Measurements from ENCODE around the gene IL4R. TPM values are rescaled to one million over a fixed set of nuclear protein-coding genes. Genes with fewer than 3 reads are reported as not detected.
"Not testable (repeated sequence)": the region's sequence is repeated elsewhere in the genome, so short reads cannot be mapped to it uniquely, and the experiment has no call there.

The IL4R gene
- total RNA-seq, 1 experiment from 2014 or later = 23.9 TPM

GRCh38 chr16:27404163-27404823, 90.5 kb downstream of the IL4R start:
- DNase-seq (ENCODE audit: low read depth) = no peak

- DNase-seq (ENCODE audit: low read depth) = no peak
Observed at GRCh38 chr16:27405546-27406451, 92.0 kb downstream of the IL4R start.

- no peak for DNase-seq (ENCODE audit: low read depth)
Observed at GRCh38 chr16:27406511-27407128, 92.8 kb downstream of the IL4R start.

GRCh38 chr16:27407133-27407532, 93.4 kb downstream of the IL4R start:
- DNase-seq (ENCODE audit: low read depth) = no peak

- peak; percentile 66 for DNase-seq (ENCODE audit: low read depth)
Observed at GRCh38 chr16:27408012-27408601, 94.3 kb downstream of the IL4R start.

GRCh38 chr16:27408602-27409031, 94.8 kb downstream of the IL4R start:
- no peak for DNase-seq (ENCODE audit: low read depth)

GRCh38 chr16:27409958-27410357, 96.2 kb downstream of the IL4R start:
- not testable (repeated sequence) for DNase-seq (ENCODE audit: low read depth)

- no peak for DNase-seq (ENCODE audit: low read depth)
Observed at GRCh38 chr16:27410761-27411160, 97.0 kb downstream of the IL4R start.

GRCh38 chr16:27413956-27414355, 100.2 kb downstream of the IL4R start:
- no peak for DNase-seq (ENCODE audit: low read depth)

Other genes with a start within 250 kb of the IL4R start
- not detected in 2 replicates for gene C16orf82, start 247.0 kb upstream of the IL4R start, total RNA-seq (2014; rRNA removed; shearing (Covaris generic))
- gene KDM8, start 110.4 kb upstream of the IL4R start, total RNA-seq (2014; rRNA removed; shearing (Covaris generic)) = 2.3 and 2.4 TPM in 2 replicates
- 83.5 and 85.5 TPM in 2 replicates for gene NSMCE1, start 45.2 kb upstream of the IL4R start, total RNA-seq (2014; rRNA removed; shearing (Covaris generic))
- 1.1 and 2.1 TPM in 2 replicates for gene IL21R, start 88.2 kb downstream of the IL4R start, total RNA-seq (2014; rRNA removed; shearing (Covaris generic))
- gene GTF3C1, start 235.9 kb downstream of the IL4R start, total RNA-seq (2014; rRNA removed; shearing (Covaris generic)) = 35.9 and 39.6 TPM in 2 replicates
- 7.1 and 7.7 TPM in 2 replicates for gene KATNIP, start 236.2 kb downstream of the IL4R start, total RNA-seq (2014; rRNA removed; shearing (Covaris generic))

Data from RPMI7951 (cell line).